Left ventricle myocardium inferior (tissue), 1 donor: ENCODE measurements around the gene AP3B2. TPM values are rescaled to one million over a fixed set of nuclear protein-coding genes. Genes with fewer than 3 reads are reported as not detected.

Experiments
- DNase-seq: peaks from one replicate; pipeline ENCODE4 v3.0.0-alpha.2; 2020
- H3K27ac ChIP-seq: fragments of 200-600 bp; replicated peaks from 2 replicates; pipeline ENCODE4 v1.8.0; 2021
- H3K27me3 ChIP-seq: fragments of 200-600 bp; 2 replicates; pipeline ENCODE4 v1.8.0; 2021; ENCODE audit warnings: low read depth
- H3K36me3 ChIP-seq: fragments of 200-600 bp; 2 replicates; pipeline ENCODE4 v1.8.0; 2021
- H3K4me1 ChIP-seq: fragments of 200-600 bp; 2 replicates; pipeline ENCODE4 v1.8.0; 2021
- H3K4me3 ChIP-seq: fragments of 200-600 bp; 2 replicates; pipeline ENCODE4 v1.8.0; 2021; ENCODE audit warnings: mild to moderate bottlenecking, moderate library complexity
- H3K9me3 ChIP-seq: fragments of 200-600 bp; replicated peaks from 2 replicates; pipeline ENCODE4 v1.8.0; 2021
- CTCF ChIP-seq: fragments of 200-600 bp; IDR thresholded peaks from 2 replicates; pipeline ENCODE4 v1.8.0; 2021; ENCODE audit warnings: antibody characterized with exemption, mild to moderate bottlenecking, borderline replicate concordance
- intact Hi-C: fragments of 100-400 bp; cut with micrococcal nuclease; formaldehyde crosslinking; loops from one replicate; pipeline ENCODE4 v1.11.0; 2022
- total RNA-seq: library from RNA; stranded (reverse); fragmentation: NEBNext Ultra II Directional; extraction: Animal tissue kit (Norgen Biotek cat#: 25700); gene quantifications from one replicate; pipeline ENCODE4 v1.2.1, GENCODE V29; 2021
- donor health status: DM: no; HTN: yes; CAD: no; lungs with severe emphysema.

Gene AP3B2
- total RNA-seq, 1 donor from 2014 or later: 0.80 TPM

- Histone ChIP-seq H3K4me3 (no peak overlapping the region), H3K36me3 (peaks cover 4% of the 10 kb centered on the region), H3K27me3 (no peaks in the 10 kb centered on the region), H3K27ac (no peak overlapping the region), H3K4me1 (no peaks in the 10 kb centered on the region), H3K9me3 (no peaks in the 10 kb centered on the region)
- no peak for DNase-seq
- intact Hi-C loops: no loop called here
- no peak for TF ChIP-seq CTCF
Measured at GRCh38 chr15:82730022-82730530, 20.4 kb upstream of the AP3B2 start.

GRCh38 chr15:82726816-82727215 lies 17.1 kb upstream of the AP3B2 start:
- no peaks in the 10 kb centered on the region for H3K9me3 ChIP-seq
- no peak for DNase-seq
- H3K27ac ChIP-seq: no peak overlapping the region
- intact Hi-C loops: no loop called here
- no peaks in the 10 kb centered on the region for H3K36me3 ChIP-seq
- no peak overlapping the region for H3K4me3 ChIP-seq
- H3K4me1 ChIP-seq: no peaks in the 10 kb centered on the region
- peaks cover 5% of the 10 kb centered on the region for H3K27me3 ChIP-seq
- no peak for TF ChIP-seq CTCF

GRCh38 chr15:82715003-82715402 lies 5.3 kb upstream of the AP3B2 start:
- intact Hi-C loops: no loop called here
- H3K9me3 ChIP-seq: no peaks in the 10 kb centered on the region
- H3K4me1 ChIP-seq: peaks cover 5% of the 10 kb centered on the region
- no peaks in the 10 kb centered on the region for H3K36me3 ChIP-seq
- H3K27ac ChIP-seq: no peak overlapping the region
- no peak for TF ChIP-seq CTCF
- no peak for DNase-seq
- peaks cover 47% of the 10 kb centered on the region for H3K27me3 ChIP-seq
- H3K4me3 ChIP-seq: no peak overlapping the region

- intact Hi-C loops: no loop called here
- no peaks in the 10 kb centered on the region for H3K9me3 ChIP-seq
Measured at GRCh38 chr15:82714016-82714415, 4.3 kb upstream of the AP3B2 start.

GRCh38 chr15:82712036-82712435 lies 2.4 kb upstream of the AP3B2 start:
- intact Hi-C loops: no loop called here

More at GRCh38 chr15:82714016-82714415, 4.3 kb upstream of the AP3B2 start:
- Histone ChIP-seq H3K27me3 (peaks cover 52% of the 10 kb centered on the region), H3K27ac (no peak overlapping the region), H3K36me3 (no peaks in the 10 kb centered on the region), H3K4me3 (no peak overlapping the region), H3K4me1 (peaks cover 13% of the 10 kb centered on the region)
- TF ChIP-seq CTCF: no peak
- no peak for DNase-seq

More at GRCh38 chr15:82712036-82712435, 2.4 kb upstream of the AP3B2 start:
- H3K27me3 ChIP-seq: peaks cover 64% of the 10 kb centered on the region
- TF ChIP-seq CTCF: no peak
- H3K4me1 ChIP-seq: peaks cover 16% of the 10 kb centered on the region
- H3K9me3 ChIP-seq: no peaks in the 10 kb centered on the region
- no peaks in the 10 kb centered on the region for H3K36me3 ChIP-seq
- H3K27ac ChIP-seq: no peak overlapping the region
- H3K4me3 ChIP-seq: no peak overlapping the region
- DNase-seq: no peak
